A673 (cell line): Measurements from ENCODE around the gene NDN. TPM values are rescaled to one million over a fixed set of nuclear protein-coding genes. Genes with fewer than 3 reads are reported as not detected.
"Not testable (repeated sequence)": the region's sequence is repeated elsewhere in the genome, so short reads cannot be mapped to it uniquely, and the experiment has no call there.

Source experiments
- Bru-seq: library from RNA; stranded (reverse); fragments of 400-500 nt; gene quantifications from one replicate; lab custom pipeline; 2021; lab: Mats Ljungman, UMichigan
- BruChase-seq, 2 experiments: library from RNA; stranded (reverse); fragments of 400-500 nt; gene quantifications; one replicate each; lab custom pipeline; 2021; lab: Mats Ljungman, UMichigan
- BruUV-seq: library from RNA; stranded (reverse); fragments of 400-500 nt; replicated peaks from 2 replicates; lab custom pipeline; 2021; lab: Mats Ljungman, UMichigan
- CTCF ChIA-PET: fragments of 300-600 bp; sonication (Branson Sonifier 250); formaldehyde crosslinking; loops from one replicate; lab custom pipeline; 2022; ENCODE audit warnings: antibody characterized with exemption; lab: Charles Lee
- POLR2A ChIA-PET: fragments of 300-600 bp; sonication (Branson Sonifier 250); formaldehyde crosslinking; loops from one replicate; lab custom pipeline; 2022; ENCODE audit warnings: antibody characterized with exemption; ENCODE audit not compliant: low non-redundant PET; lab: Charles Lee
- DNase-seq: peaks from one replicate; pipeline ENCODE4 v3.0.0-alpha.2; 2015; ENCODE audit warnings: low spot score
- H3K27ac ChIP-seq: fragments of 200-600 bp; sonication (generic); 2 replicates; pipeline ENCODE4 v1.5.1; 2016; ENCODE audit warnings: mixed run types, low read depth, mild to moderate bottlenecking, mixed read lengths, antibody characterized with exemption, low read length; ENCODE audit not compliant: poor library complexity, severe bottlenecking
- H3K27me3 ChIP-seq: fragments of 200-600 bp; sonication (generic); replicated peaks from 2 replicates; pipeline ENCODE4 v1.6.1; 2017; ENCODE audit warnings: mixed run types, low read depth, mild to moderate bottlenecking, mixed read lengths, antibody characterized with exemption, low read length; ENCODE audit not compliant: insufficient read depth, poor library complexity
- H3K36me3 ChIP-seq: fragments of 200-600 bp; sonication (generic); 2 replicates; pipeline ENCODE4 v1.6.1; 2016; ENCODE audit warnings: mixed run types, mild to moderate bottlenecking, mixed read lengths, antibody characterized with exemption, low read length; ENCODE audit not compliant: insufficient read depth, poor library complexity, severe bottlenecking
- H3K4me1 ChIP-seq: fragments of 200-600 bp; sonication (generic); 2 replicates; pipeline ENCODE4 v1.6.1; 2017; ENCODE audit warnings: mixed run types, mild to moderate bottlenecking, mixed read lengths, antibody characterized with exemption, low read length; ENCODE audit not compliant: insufficient read depth, poor library complexity, severe bottlenecking
- H3K4me3 ChIP-seq: fragments of 200-600 bp; sonication (generic); 2 replicates; pipeline ENCODE4 v1.5.1; 2016; ENCODE audit warnings: low read depth, mixed run types, mild to moderate bottlenecking, mixed read lengths, low read length; ENCODE audit not compliant: poor library complexity, severe bottlenecking
- H3K9me3 ChIP-seq: fragments of 200-600 bp; sonication (generic); 2 replicates; pipeline ENCODE4 v1.6.1; 2016; ENCODE audit warnings: mixed run types, low read depth, mild to moderate bottlenecking, mixed read lengths, antibody characterized with exemption, low read length; ENCODE audit not compliant: poor library complexity, severe bottlenecking
- EZH2 ChIP-seq: fragments of 200-600 bp; sonication (generic); IDR thresholded peaks from 2 replicates; pipeline ENCODE4 v1.6.1; 2017; ENCODE audit warnings: borderline replicate concordance, low read depth, mild to moderate bottlenecking, mixed read lengths, antibody characterized with exemption, low read length; ENCODE audit not compliant: poor library complexity, severe bottlenecking
- intact Hi-C: fragments of 100-400 bp; cut with micrococcal nuclease; formaldehyde crosslinking; loops from one replicate; pipeline ENCODE4 v1.10.0; 2022; ENCODE audit not compliant: unreplicated experiment
- long read RNA-seq: library from polyadenylated mRNA; stranded (forward); transcript quantifications from one replicate; pipeline ENCODE4 v2.0.0, GENCODE V29; 2022
- total RNA-seq: library from RNA; stranded (reverse); gene quantifications from 2 replicates; pipeline ENCODE4 v1.2.3, GENCODE V29; 2021
- TF ChIP-seq, protein P1 (sequence below): fragments of 300-800, 200-600 bp; sonication (generic); conservative IDR thresholded peaks from 2 replicates; pipeline ENCODE4 v1.5.1; 2017; ENCODE audit warnings: low read depth, mild to moderate bottlenecking, antibody characterized with exemption, low read length, moderate library complexity, mixed read lengths

NDN gene, protein sequence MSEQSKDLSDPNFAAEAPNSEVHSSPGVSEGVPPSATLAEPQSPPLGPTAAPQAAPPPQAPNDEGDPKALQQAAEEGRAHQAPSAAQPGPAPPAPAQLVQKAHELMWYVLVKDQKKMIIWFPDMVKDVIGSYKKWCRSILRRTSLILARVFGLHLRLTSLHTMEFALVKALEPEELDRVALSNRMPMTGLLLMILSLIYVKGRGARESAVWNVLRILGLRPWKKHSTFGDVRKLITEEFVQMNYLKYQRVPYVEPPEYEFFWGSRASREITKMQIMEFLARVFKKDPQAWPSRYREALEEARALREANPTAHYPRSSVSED
- total RNA-seq = not detected in 2 replicates
- Bru-seq, nascent RNA = not detected
- BruChase-seq, experiment 1, labeled RNA remaining after a 2-hour chase = not detected
- BruChase-seq, experiment 2, labeled RNA remaining after a 6-hour chase = not detected
- long read RNA-seq = 0 reads

DNA sequence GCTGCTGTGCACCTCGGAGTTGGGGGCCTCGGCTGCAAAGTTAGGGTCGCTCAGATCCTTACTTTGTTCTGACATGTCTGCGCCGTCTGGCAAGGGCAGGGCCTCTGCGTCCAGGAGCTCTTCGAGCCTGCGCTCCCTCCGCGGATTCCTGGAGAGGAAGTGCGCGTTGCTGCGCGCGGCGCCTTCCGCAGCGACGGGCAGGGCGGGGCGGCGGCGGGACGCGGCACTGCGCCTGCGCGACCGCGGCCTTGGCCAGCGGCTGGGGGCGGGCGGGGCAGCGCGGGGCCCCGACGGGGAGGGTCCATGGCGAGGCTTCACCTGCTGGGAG, at the start of gene NDN:
Gene NDN (minus strand): TSS at position 163 of the 328 bp plus-strand sequence. CDS start 88 bp downstream, at position 75.
- no TSS peak for BruUV-seq
- intact Hi-C loops = no loop called here
- DNase-seq = no peak
- POLR2A ChIA-PET = no interaction called here
- no peak for TF ChIP-seq EZH2
- TF ChIP-seq, protein P1, sequence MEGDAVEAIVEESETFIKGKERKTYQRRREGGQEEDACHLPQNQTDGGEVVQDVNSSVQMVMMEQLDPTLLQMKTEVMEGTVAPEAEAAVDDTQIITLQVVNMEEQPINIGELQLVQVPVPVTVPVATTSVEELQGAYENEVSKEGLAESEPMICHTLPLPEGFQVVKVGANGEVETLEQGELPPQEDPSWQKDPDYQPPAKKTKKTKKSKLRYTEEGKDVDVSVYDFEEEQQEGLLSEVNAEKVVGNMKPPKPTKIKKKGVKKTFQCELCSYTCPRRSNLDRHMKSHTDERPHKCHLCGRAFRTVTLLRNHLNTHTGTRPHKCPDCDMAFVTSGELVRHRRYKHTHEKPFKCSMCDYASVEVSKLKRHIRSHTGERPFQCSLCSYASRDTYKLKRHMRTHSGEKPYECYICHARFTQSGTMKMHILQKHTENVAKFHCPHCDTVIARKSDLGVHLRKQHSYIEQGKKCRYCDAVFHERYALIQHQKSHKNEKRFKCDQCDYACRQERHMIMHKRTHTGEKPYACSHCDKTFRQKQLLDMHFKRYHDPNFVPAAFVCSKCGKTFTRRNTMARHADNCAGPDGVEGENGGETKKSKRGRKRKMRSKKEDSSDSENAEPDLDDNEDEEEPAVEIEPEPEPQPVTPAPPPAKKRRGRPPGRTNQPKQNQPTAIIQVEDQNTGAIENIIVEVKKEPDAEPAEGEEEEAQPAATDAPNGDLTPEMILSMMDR = no peak
- Histone ChIP-seq H3K27me3 (no peaks in the 10 kb centered on the region), H3K36me3 (no peaks in the 10 kb centered on the region), H3K9me3 (peaks cover 39% of the 10 kb centered on the region), H3K4me3 (no peak within 1 kb of the TSS), H3K4me1 (no peaks in the 10 kb centered on the region), H3K27ac (no peak within 1 kb of the TSS)
- CTCF ChIA-PET = no interaction called here

DNA sequence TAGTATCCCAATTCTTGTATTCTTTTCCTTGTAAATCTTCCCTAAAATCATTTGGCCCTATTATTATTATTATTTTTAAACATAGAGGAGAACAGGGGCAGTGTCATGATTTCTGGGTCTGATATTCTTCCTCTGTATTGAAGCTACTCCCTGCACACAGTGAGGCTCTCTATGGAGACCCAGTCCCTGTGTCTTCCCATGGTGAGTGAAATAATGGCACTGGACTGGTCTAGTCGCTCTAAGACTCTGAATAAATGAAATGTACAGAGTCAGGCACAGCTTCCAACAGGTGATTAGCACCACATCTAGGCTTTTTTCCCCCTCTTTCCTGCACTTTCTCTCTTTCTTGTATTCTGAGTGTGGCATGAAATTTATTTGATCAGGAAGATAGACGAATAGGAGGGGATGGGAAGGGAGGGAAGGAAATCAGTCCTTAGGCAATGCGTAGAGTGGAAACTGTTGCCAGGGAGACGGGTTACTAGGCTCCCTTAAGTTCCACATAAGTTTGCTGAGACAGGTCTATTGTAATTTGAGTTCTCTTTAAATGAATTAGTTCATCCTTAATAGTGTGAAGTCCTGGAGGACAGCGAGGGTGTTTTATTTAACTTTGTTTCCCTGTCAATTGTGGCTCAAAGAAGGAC, 49.0 kb upstream of the NDN start:
- no peak for TF ChIP-seq EZH2
- TF ChIP-seq, protein P1 = no peak
- Histone ChIP-seq H3K9me3 (peaks cover 26% of the 10 kb centered on the region), H3K27ac (no peak overlapping the region), H3K36me3 (no peaks in the 10 kb centered on the region), H3K4me3 (no peak overlapping the region), H3K4me1 (no peaks in the 10 kb centered on the region), H3K27me3 (no peaks in the 10 kb centered on the region)
- BruUV-seq = no TSS peak
- ChIA-PET CTCF (no interaction called here), POLR2A (no interaction called here)
- DNase-seq = no peak
- intact Hi-C loops = no loop called here

DNA sequence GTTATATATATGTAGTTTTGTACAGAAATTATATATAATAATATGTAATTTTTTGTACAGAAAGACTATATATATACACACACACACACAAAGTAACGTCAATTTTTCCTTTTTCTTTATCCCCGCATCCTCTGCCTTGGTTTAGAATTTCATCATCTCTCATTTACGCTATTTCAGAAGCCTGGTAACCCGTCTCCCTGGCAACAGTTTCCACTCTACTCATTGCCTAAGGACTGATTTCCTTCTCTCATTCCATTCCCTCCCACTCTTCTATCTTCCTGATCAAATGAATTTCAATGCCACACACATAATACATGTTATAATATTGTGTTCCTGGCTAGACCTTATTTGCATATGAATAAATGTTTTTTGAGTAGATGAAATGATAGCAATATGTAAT, 47.8 kb upstream of the NDN start:
- Histone ChIP-seq H3K4me3 (no peak overlapping the region), H3K27ac (no peak overlapping the region), H3K4me1 (no peaks in the 10 kb centered on the region), H3K36me3 (no peaks in the 10 kb centered on the region), H3K9me3 (peaks cover 17% of the 10 kb centered on the region), H3K27me3 (no peaks in the 10 kb centered on the region)
- POLR2A ChIA-PET = no interaction called here
- CTCF ChIA-PET = no interaction called here
- intact Hi-C loops = no loop called here
- BruUV-seq = no TSS peak
- no peak for DNase-seq
- TF ChIP-seq EZH2 = no peak
- TF ChIP-seq, protein P1 = no peak

DNA sequence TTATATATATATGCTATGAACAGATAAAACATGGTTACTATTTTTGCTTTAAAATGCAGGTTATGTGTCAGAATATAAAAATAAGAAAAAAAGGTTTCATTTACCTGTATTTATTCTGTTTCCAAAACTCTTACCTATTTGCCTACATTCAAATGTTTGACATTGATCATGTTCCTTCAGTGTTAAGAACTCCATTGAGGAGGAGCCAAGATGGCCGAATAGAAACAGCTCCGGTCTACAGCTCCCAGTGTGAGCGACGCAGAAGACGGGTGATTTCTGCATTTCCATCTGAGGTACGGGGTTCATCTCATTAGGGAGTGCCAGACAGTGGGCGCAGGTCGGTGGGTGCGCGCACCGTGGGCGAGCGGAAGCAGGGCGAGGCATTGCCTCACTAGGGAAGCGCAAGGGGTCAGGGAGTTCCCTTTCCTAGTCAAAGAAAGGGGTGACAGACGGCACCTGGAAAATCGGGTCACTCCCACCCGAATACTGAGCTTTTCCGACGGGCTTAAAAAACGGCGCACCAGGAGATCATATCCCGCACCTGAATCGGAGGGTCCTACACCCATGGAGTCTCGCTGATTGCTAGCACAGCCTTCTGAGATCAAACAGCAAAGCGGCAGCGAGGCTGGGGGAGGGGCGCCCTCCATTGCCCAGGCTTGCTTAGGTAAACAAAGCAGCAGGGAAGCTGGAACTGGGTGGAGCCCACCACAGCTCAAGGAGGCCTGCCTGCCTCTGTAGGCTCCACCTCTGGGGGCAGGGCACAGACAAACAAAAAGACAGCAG, 27.0 kb upstream of the NDN start:
- H3K27ac ChIP-seq, H3K4me1 ChIP-seq, H3K27me3 ChIP-seq, DNase-seq, POLR2A ChIA-PET, intact Hi-C loops, BruUV-seq, CTCF ChIA-PET, H3K4me3 ChIP-seq, H3K36me3 ChIP-seq: not testable (repeated sequence)
- peaks cover 28% of the 10 kb centered on the region for H3K9me3 ChIP-seq
